NCI-H1048 (cell line): ENCODE data around the gene FAM131C.
"Not testable (repeated sequence)": the region's sequence is repeated elsewhere in the genome, so short reads cannot be mapped to it uniquely, and the experiment has no call there.

Experiments
- DNase-seq: peaks from one replicate; lab custom pipeline; 2025; lab: John Stamatoyannopoulos, UW

Gene FAM131C

GRCh38 chr1:16073490-16074119, at the start of gene FAM131C:
FAM131C (minus strand) TSS chr1:16073651; CDS start chr1:16073442, 209 bp downstream.
- DNase-seq = no peak

GRCh38 chr1:16122916-16123315, 49.5 kb upstream of the FAM131C start:
- no peak for DNase-seq

- no peak for DNase-seq
Observed at GRCh38 chr1:16122350-16122881, 49.0 kb upstream of the FAM131C start.

- no peak for DNase-seq
Observed at GRCh38 chr1:16120940-16121410, 47.5 kb upstream of the FAM131C start.

- no peak for DNase-seq
Observed at GRCh38 chr1:16120407-16120806, 47.0 kb upstream of the FAM131C start.

- DNase-seq = no peak
Observed at GRCh38 chr1:16119926-16120325, 46.5 kb upstream of the FAM131C start.

- no peak for DNase-seq
Observed at GRCh38 chr1:16119504-16119903, 46.1 kb upstream of the FAM131C start.

GRCh38 chr1:16118706-16119105, 45.3 kb upstream of the FAM131C start:
- no peak for DNase-seq

- DNase-seq = no peak
Observed at GRCh38 chr1:16117936-16118335, 44.5 kb upstream of the FAM131C start.

GRCh38 chr1:16117369-16117768, 43.9 kb upstream of the FAM131C start:
- no peak for DNase-seq

- DNase-seq = no peak
Observed at GRCh38 chr1:16116625-16117024, 43.2 kb upstream of the FAM131C start.

GRCh38 chr1:16116002-16116401, 42.6 kb upstream of the FAM131C start:
- no peak for DNase-seq

GRCh38 chr1:16115468-16115983, 42.1 kb upstream of the FAM131C start:
- no peak for DNase-seq

GRCh38 chr1:16114527-16115467, 41.3 kb upstream of the FAM131C start:
- no peak for DNase-seq

- DNase-seq = no peak
Observed at GRCh38 chr1:16112596-16113555, 39.4 kb upstream of the FAM131C start.

- no peak for DNase-seq
Observed at GRCh38 chr1:16111771-16112595, 38.5 kb upstream of the FAM131C start.

GRCh38 chr1:16110884-16111283, 37.4 kb upstream of the FAM131C start:
- DNase-seq = no peak

- DNase-seq = no peak
Observed at GRCh38 chr1:16110456-16110855, 37.0 kb upstream of the FAM131C start.

GRCh38 chr1:16109571-16109970, 36.1 kb upstream of the FAM131C start:
- DNase-seq = no peak

- DNase-seq = not testable (repeated sequence)
Observed at GRCh38 chr1:16107039-16107438, 33.6 kb upstream of the FAM131C start.

GRCh38 chr1:16101623-16102022, 28.2 kb upstream of the FAM131C start:
- DNase-seq = no peak
